Activated T-helper 9 cell treated with anti-CD3 and anti-CD28 coated beads, Interleukin-2, amount 50 U/mL, for 16 hours (primary cell): ENCODE measurements around the gene USP12.

Experiments used
- DNase-seq: peaks from one replicate; pipeline ENCODE4 v3.0.0-alpha.2; 2020; ENCODE audit warnings: low read depth

USP12 gene

GRCh38 chr13:27034678-27035111 is 136.9 kb downstream of the USP12 start:
- no peak for DNase-seq

- no peak for DNase-seq
Observed at GRCh38 chr13:27028683-27029480, 142.7 kb downstream of the USP12 start.

- DNase-seq, result no peak
Observed at GRCh38 chr13:27027086-27027667, 144.4 kb downstream of the USP12 start.

- DNase-seq, result no peak
Observed at GRCh38 chr13:27026396-27026795, 145.2 kb downstream of the USP12 start.

GRCh38 chr13:27024776-27025492 is 146.7 kb downstream of the USP12 start:
- no peak for DNase-seq

GRCh38 chr13:27024074-27024461 is 147.5 kb downstream of the USP12 start:
- no peak for DNase-seq

- DNase-seq, result no peak
Observed at GRCh38 chr13:27023385-27024073, 148.1 kb downstream of the USP12 start.

GRCh38 chr13:27022571-27023311 is 148.9 kb downstream of the USP12 start:
- DNase-seq, result no peak

GRCh38 chr13:27020415-27020814 is 151.2 kb downstream of the USP12 start:
- DNase-seq, result no peak

GRCh38 chr13:27018882-27019281 is 152.7 kb downstream of the USP12 start:
- DNase-seq, result no peak

GRCh38 chr13:27018344-27018861 is 153.2 kb downstream of the USP12 start:
- no peak for DNase-seq

- DNase-seq, result no peak
Observed at GRCh38 chr13:27016875-27017274, 154.7 kb downstream of the USP12 start.
